ENCODE data around the gene SSH2.

Gene SSH2

DNA sequence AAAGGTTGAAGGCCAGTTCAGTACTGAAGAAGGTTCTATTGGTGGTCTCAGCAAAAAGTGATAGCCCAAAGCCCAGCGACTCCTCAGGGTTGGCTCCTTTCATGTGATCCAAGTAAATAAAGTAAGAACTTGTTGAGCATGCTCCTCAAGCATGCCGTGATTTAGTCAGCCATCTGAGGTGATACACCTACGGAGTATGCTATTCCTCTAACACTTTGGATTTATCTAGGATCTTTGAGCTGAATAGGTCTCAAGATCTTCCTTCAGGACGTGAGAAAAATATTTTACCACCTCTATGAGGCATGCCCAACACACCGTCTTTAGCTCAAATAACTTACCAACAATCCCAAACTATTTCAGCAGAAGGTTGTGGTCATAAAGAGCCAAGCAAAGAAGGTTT, 154.0 kb downstream of the SSH2 start:
- DNase-seq = no peak

DNA sequence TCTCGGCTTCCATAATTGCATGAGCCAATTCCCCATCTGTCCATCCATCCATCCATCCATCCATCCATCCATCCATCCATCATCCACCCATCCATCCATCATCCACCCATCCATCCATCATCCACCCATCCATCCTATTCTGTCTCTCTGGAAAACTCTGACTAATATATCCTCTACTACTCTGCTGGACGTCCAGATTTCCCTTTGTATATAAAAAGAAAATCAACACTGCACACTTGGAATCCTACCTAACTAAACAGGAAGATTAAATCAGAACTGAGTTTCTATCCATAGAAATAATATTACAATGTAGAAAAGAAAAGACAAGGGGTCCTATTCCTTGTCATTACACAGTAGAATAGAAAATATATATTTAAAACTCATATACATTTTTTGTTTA, 157.0 kb downstream of the SSH2 start:
- no peak for DNase-seq

GRCh38 chr17:29771546-29771945, 158.5 kb downstream of the SSH2 start:
- no peak for DNase-seq

GRCh38 chr17:29769225-29769624, 160.8 kb downstream of the SSH2 start:
- DNase-seq = no peak

DNA sequence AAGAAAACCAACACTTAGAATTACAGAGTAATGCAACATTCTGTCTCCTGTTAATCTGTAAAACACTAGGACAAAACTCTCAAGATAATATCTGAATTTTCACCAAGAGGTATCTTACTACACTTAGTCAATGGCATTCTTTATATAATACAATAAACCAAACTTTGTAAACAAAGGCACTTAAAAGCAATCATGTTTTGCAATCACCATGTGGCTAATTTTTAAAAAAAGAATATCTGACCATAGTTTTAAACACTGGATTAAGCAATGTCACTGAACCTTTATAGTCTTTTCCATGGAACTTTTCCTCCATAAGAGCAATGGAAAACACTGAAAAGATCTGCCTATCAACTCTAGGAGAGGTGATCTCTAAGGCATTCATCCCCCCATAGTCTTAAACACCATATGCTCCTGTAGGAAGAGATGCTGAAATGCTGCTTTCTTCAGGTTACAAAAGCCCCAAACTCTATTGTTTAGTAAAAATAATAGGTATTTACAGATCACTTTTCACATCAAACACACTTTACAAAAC, 163.2 kb downstream of the SSH2 start:
- DNase-seq = no peak

GRCh38 chr17:29764748-29765147, 165.3 kb downstream of the SSH2 start:
- DNase-seq = no peak

GRCh38 chr17:29764217-29764616, 165.8 kb downstream of the SSH2 start:
- no peak for DNase-seq

GRCh38 chr17:29763273-29763672, 166.8 kb downstream of the SSH2 start:
- DNase-seq = no peak

DNA sequence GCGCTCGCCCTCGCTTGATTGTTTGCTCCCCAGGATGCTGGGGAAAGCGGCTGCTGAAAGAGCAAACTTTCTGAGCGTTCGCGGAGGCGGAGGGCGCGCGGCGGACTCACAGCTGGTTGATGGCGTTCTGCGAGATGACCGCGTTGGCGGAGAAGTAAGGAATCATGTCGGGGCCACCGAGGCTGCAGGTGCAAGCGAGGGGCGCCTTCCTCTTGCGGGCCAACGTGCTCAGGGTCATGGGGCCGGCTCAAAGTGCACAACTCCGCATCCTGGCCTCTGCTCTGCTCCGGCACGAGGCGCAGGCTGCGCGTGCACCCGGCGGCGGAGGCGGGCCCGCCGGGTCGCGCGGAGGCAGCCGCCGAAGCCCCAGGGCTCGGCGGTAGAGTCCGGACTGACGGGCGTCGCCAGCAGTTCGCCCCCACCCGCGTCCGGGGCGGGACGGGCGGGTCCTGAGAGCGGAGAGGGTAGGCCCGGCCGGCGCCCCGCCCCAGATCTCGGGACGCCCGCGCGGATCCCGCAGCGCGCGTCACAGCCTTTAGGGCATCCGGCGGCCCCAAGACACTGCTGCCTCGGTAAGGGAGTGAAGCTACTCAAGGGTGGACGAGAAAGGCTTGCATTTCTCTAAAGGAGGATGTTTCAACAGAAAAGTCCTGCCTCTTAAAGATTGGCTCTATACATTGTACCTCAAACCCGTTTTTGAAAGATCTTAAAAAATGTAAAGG, 168.8 kb downstream of the SSH2 start:
- peak; percentile 25 for DNase-seq

GRCh38 chr17:29760279-29761039, 169.6 kb downstream of the SSH2 start:
- no peak for DNase-seq

GRCh38 chr17:29758255-29758654, 171.8 kb downstream of the SSH2 start:
- no peak for DNase-seq

GRCh38 chr17:29757788-29758187, 172.2 kb downstream of the SSH2 start:
- no peak for DNase-seq

- no peak for DNase-seq
Observed at GRCh38 chr17:29753845-29754439, 176.1 kb downstream of the SSH2 start.

- no peak for DNase-seq
Observed at GRCh38 chr17:29749045-29749825, 180.8 kb downstream of the SSH2 start.

DNA sequence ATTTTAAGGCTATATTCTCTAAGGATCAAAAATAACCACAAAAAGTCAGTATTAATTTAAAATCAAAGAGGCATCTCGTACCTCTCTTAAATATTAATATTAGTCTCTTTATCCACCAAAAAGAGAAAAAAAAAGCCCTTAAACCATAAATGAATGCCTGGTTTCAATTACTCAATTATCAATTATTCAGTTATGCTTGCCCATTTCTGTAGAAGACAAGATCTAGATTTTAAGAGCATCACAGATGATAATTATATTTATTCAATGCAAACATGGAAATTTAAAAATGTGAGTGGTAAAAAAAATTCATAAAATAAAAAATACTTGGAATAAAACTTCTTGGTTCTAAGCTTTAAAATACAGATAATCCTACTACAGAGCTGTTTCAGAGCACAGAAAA, 181.6 kb downstream of the SSH2 start:
- no peak for DNase-seq

DNA sequence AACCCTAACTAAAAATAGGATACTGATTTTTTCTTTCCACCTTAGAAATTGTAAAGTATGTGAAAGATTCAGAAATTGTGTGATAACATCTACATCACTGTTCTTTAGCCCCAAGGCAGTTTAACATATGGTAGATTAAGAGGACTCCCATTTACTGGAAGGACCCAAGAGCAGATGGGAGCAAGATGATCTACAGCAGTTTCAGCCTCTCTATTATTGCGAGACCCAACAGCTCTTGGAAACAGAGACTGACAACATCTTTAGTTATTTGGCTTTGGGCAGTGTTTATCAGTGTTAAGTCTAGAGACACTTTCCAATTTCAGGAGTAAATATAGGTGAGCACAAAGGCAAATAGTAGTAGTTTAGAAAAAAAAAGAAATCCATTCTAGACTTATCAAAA, 182.4 kb downstream of the SSH2 start:
- DNase-seq = no peak

- DNase-seq = no peak
Observed at GRCh38 chr17:29746669-29747068, 183.4 kb downstream of the SSH2 start.

DNA sequence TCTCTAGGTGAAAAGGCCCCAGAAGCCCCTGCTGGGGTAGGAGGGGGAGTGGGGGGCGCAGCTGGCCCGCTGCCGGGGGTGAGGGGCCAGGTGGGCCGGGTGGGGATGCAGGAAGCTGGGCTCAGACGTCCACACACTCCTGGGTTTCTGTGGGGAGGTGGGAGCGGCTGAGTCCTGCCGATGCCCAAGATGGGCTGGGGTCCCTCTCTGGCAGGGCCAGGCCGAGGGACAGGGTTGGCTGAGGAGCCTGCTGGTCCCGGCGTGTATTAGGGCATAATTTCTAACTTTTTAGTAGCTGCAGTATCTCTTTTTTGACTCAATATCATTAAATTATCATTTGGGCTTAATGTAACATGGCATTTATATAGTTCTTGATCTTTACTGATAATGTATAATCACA, 185.9 kb downstream of the SSH2 start:
- DNase-seq = no peak

GRCh38 chr17:29742210-29742513, 187.9 kb downstream of the SSH2 start:
- no peak for DNase-seq

- no peak for DNase-seq
Observed at GRCh38 chr17:29740017-29740416, 190.0 kb downstream of the SSH2 start.

DNA sequence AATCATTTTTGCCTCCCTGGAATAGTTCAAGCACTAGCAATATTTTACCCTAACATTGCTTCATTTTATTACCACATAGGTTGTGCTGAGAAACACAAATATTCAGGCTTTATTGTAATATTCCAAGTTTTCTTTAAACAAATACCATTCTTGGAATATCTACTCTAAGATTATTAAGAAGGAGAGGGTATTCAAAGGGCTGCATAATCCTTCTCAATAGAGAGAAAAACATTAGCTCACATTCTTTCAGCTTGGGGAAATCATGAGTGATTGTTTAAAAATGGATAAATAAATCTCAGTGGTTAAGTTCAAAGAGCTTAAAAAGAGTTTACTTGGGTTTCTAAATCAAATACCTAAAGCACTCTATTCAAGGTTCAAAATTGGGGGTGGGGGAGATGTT, 195.4 kb downstream of the SSH2 start:
- no peak for DNase-seq

- DNase-seq = no peak
Observed at GRCh38 chr17:29733166-29733565, 196.9 kb downstream of the SSH2 start.

GRCh38 chr17:29732613-29733012, 197.4 kb downstream of the SSH2 start:
- DNase-seq = no peak
